Measurements from ENCODE around the gene SPATA13.

DNA sequence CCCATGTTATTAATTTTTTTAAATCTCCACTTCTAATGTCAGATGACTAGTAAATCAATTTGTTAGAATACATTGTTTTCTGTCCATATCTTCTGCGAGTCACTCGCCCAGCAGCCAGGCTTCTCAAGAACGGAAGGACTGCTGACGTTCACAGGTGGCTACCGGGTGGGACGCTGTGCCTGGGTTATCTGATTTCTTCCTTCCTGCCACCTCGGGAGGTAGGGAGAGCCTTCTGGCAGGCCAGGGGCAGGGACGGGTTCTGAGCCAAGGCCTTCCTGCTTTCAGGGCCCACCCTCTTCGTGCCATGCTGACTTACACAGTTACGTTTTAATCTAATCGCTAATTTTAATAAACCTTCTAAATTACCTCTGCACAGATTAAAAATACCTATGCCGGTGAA is 140.9 kb downstream of the SPATA13 start:
- TF ChIP-seq, protein P1, sequence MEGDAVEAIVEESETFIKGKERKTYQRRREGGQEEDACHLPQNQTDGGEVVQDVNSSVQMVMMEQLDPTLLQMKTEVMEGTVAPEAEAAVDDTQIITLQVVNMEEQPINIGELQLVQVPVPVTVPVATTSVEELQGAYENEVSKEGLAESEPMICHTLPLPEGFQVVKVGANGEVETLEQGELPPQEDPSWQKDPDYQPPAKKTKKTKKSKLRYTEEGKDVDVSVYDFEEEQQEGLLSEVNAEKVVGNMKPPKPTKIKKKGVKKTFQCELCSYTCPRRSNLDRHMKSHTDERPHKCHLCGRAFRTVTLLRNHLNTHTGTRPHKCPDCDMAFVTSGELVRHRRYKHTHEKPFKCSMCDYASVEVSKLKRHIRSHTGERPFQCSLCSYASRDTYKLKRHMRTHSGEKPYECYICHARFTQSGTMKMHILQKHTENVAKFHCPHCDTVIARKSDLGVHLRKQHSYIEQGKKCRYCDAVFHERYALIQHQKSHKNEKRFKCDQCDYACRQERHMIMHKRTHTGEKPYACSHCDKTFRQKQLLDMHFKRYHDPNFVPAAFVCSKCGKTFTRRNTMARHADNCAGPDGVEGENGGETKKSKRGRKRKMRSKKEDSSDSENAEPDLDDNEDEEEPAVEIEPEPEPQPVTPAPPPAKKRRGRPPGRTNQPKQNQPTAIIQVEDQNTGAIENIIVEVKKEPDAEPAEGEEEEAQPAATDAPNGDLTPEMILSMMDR (conservative IDR thresholded peaks at IDR 0.05): no peak
- no peak for TF ChIP-seq EZH2 (IDR thresholded peaks at IDR 0.05; ENCODE audit: low read depth)

Data from PC-9 (cell line).